Stimulated activated CD8-positive, alpha-beta memory T cell treated with anti-CD3 and anti-CD28 coated beads, Interleukin-4, amount 100 ng/mL, for 1 hour (primary cell): ENCODE data around the gene HRNR.
"Not testable (repeated sequence)": the region's sequence is repeated elsewhere in the genome, so short reads cannot be mapped to it uniquely, and the experiment has no call there.

Experiments used
- DNase-seq, 2 donors: peaks; one replicate each; pipeline ENCODE4 v3.0.0-alpha.2; 2020; ENCODE audit warnings: low read depth in 2 of 2, low spot score in 1 of 2

Gene HRNR

DNA sequence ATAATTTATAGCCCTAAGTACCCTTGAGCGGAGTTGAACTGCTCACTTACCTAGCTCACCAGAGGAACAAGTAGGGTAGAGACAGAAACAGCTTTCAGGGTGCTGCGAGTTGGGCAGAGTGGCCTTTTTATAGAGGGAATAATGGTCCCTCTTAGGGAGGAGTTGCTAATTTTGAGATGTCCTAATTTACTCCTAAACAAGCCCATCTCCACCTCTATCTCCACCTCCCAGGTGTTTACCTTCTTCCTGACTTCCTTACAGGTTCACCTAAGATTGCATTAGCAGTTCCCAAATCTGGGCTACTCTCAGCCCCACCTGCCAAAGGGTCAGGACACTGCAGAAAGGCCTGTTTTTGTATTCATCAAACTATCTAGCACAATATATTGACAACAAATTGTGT is at the start of gene HRNR:
TSS of gene HRNR (minus strand) at position 101 of the 400 bp plus-strand sequence. CDS start 940 bp downstream, outside the sequence.
- DNase-seq, result no peak

DNA sequence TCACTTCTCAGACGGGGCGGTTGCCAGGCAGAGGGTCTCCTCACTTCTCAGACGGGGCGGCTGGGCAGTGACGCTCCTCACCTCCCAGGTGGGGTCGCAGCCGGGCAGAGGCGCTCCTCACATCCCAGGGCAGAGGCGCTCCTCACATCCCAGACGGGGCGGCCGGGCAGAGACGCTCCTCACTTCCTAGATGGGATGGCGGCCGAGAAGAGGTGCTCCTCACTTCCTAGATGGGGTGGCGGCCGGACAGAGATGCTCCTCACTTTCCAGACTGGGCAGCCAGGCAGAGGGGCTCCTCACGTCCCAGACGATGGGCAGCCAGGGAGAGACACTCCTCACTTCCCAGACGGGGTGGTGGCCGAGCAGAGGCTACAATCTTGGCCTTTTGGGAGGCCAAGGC is 32.4 kb upstream of the HRNR start:
- DNase-seq, result not testable (repeated sequence)

GRCh38 chr1:152252157-152252556 is 28.2 kb upstream of the HRNR start:
- DNase-seq, result no peak

- DNase-seq, result no peak
Observed at GRCh38 chr1:152251391-152251790, 27.4 kb upstream of the HRNR start.

GRCh38 chr1:152247316-152247715 is 23.3 kb upstream of the HRNR start:
- DNase-seq, result no peak

- no peak for DNase-seq
Observed at GRCh38 chr1:152244576-152245273, 20.7 kb upstream of the HRNR start.

- no peak for DNase-seq
Observed at GRCh38 chr1:152237093-152237492, 13.1 kb upstream of the HRNR start.

GRCh38 chr1:152228831-152229230 is 4.8 kb upstream of the HRNR start:
- DNase-seq, result no peak

GRCh38 chr1:152227310-152227928 is 3.4 kb upstream of the HRNR start:
- no peak for DNase-seq

DNA sequence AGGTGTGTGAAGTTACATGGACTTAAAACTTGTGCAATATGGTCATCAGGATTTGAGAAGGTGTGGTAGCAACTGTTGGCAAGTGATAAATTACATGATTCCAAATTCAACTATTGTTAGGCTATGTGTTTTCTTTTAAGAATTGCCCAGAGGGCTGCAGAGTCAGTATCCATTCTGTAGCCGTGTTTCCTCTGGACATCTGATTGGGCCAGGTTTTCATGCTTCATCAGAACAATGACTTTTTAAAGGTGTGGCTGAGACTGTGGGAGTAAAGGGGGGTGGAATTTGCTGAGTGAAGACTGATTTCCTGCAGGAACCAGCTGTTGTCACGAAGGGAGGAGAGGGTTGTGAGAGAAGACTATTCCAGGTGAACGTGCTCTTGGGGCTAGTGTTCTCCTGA is 1.7 kb upstream of the HRNR start:
- DNase-seq, result no peak

GRCh38 chr1:152220166-152221163 is 3.5 kb downstream of the HRNR start:
- no peak for DNase-seq

GRCh38 chr1:152219438-152219837 is 4.6 kb downstream of the HRNR start:
- not testable (repeated sequence) for DNase-seq

GRCh38 chr1:152218762-152219436 is 5.1 kb downstream of the HRNR start:
- DNase-seq, result no peak

DNA sequence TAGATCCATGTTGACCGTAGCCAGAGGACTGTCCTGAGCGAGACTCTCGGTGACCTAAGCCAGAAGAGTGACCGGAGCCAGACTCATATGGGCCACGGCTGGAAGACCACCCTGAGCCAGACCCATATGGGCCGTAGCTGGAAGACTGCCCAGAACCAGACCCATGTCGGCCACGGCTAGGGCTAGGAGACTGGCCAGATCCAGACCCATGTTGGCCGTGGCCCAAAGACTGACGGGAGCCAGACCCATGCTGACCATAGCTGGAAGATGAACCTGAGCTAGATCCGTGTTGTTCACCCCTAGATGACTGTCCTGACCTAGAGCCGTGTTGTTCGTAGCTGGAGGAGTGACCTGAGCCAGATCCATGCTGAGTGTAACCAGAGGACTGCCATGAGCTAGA is 8.4 kb downstream of the HRNR start:
- not testable (repeated sequence) for DNase-seq

- not testable (repeated sequence) for DNase-seq
Observed at GRCh38 chr1:152214911-152215310, 9.1 kb downstream of the HRNR start.

- no peak for DNase-seq
Observed at GRCh38 chr1:152198982-152199381, 25.0 kb downstream of the HRNR start.

DNA sequence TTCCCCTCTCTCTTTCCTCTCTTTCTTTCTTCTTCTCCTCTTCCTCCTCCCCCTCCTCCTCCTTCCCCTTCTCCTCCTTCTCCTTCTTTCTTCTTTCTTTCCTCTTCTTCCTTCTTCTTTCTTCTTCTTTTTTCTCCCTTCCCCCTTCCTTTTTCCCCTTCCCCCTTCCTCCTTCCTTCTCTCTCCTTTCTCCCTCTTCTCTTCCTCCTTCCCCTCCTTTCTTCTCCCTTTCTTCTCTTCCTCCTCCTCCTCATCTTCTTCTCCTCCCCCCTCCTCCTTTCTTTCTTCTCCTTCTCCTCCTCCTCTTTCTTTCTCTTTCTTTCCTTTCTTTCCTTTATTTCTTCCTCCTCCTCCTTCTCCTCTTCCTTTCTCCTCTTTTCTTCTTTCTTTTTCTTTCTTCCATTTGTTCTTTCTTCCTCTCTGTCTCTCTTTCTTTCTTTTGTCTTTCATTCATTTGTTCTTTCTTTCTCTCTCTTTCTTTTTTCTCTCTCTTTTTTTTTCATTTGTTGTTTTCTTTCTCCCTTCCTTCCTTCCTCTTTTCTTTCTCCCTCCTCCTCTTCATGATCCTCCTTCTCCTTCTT is 26.5 kb downstream of the HRNR start:
- DNase-seq, result no peak

- DNase-seq, result no peak
Observed at GRCh38 chr1:152191711-152192110, 32.3 kb downstream of the HRNR start.

GRCh38 chr1:152191260-152191659 is 32.7 kb downstream of the HRNR start:
- no peak for DNase-seq

- no peak for DNase-seq
Observed at GRCh38 chr1:152190589-152190988, 33.4 kb downstream of the HRNR start.
